HG02763 (cell line): Measurements from ENCODE around the gene ZDHHC24.

Source experiments
- ATAC-seq: cut with Tn5 transposase; IDR thresholded peaks from one replicate; pipeline ENCODE4 v1.9.1; 2021; ENCODE audit warnings: mild to moderate bottlenecking, moderate library complexity; ENCODE audit not compliant: unreplicated experiment

Gene ZDHHC24

GRCh38 chr11:66505276-66505816, 40.5 kb downstream of the ZDHHC24 start:
- ATAC-seq = no peak

- ATAC-seq = no peak
Observed at GRCh38 chr11:66498506-66498905, 47.3 kb downstream of the ZDHHC24 start.

- ATAC-seq = no peak
Observed at GRCh38 chr11:66497206-66497605, 48.6 kb downstream of the ZDHHC24 start.

- no peak for ATAC-seq
Observed at GRCh38 chr11:66495401-66495854, 50.4 kb downstream of the ZDHHC24 start.

GRCh38 chr11:66494935-66495334, 50.9 kb downstream of the ZDHHC24 start:
- ATAC-seq = no peak

GRCh38 chr11:66494458-66494857, 51.4 kb downstream of the ZDHHC24 start:
- ATAC-seq = no peak

- ATAC-seq = no peak
Observed at GRCh38 chr11:66493130-66493529, 52.7 kb downstream of the ZDHHC24 start.

- no peak for ATAC-seq
Observed at GRCh38 chr11:66492161-66492865, 53.5 kb downstream of the ZDHHC24 start.

GRCh38 chr11:66491315-66491935, 54.4 kb downstream of the ZDHHC24 start:
- no peak for ATAC-seq

- ATAC-seq = no peak
Observed at GRCh38 chr11:66489636-66490035, 56.2 kb downstream of the ZDHHC24 start.

GRCh38 chr11:66488957-66489356, 56.9 kb downstream of the ZDHHC24 start:
- ATAC-seq = no peak

GRCh38 chr11:66484806-66485380, 61.0 kb downstream of the ZDHHC24 start:
- ATAC-seq = no peak

- peak; percentile 83 for ATAC-seq
Observed at GRCh38 chr11:66480117-66480938, 65.5 kb downstream of the ZDHHC24 start, which contains the start of gene DPP3. TSS of gene DPP3 (plus strand) at chr11:66480434. CDS start at chr11:66482201, 1,767 bp downstream.

- no peak for ATAC-seq
Observed at GRCh38 chr11:66479394-66480116, 66.3 kb downstream of the ZDHHC24 start.

- no peak for ATAC-seq
Observed at GRCh38 chr11:66478729-66479393, 67.0 kb downstream of the ZDHHC24 start.

- ATAC-seq = no peak
Observed at GRCh38 chr11:66477263-66478201, 68.3 kb downstream of the ZDHHC24 start.

GRCh38 chr11:66476841-66477251, 69.0 kb downstream of the ZDHHC24 start:
- no peak for ATAC-seq

- ATAC-seq = no peak
Observed at GRCh38 chr11:66476173-66476840, 69.5 kb downstream of the ZDHHC24 start.
